Loucy (cell line): ENCODE data around the gene KRTAP10-9.

Experiments
- H2AFZ ChIP-seq: fragments of 200-600 bp; sonication (generic); 2 replicates; pipeline ENCODE4 v1.6.0; 2016; ENCODE audit warnings: antibody characterized with exemption, mild to moderate bottlenecking, low read length, moderate library complexity
- H3F3A ChIP-seq: fragments of 200-600 bp; 2 replicates; pipeline ENCODE4 v1.6.0; 2016; ENCODE audit warnings: antibody characterized with exemption, low read depth, mild to moderate bottlenecking
- H3K27me3 ChIP-seq: fragments of 200-600 bp; sonication (generic); 2 replicates; pipeline ENCODE4 v1.6.1; 2014; ENCODE audit warnings: low read length, mild to moderate bottlenecking; ENCODE audit not compliant: insufficient read depth, poor library complexity, severe bottlenecking
- H3K36me3 ChIP-seq: fragments of 200-600 bp; sonication (generic); 2 replicates; pipeline ENCODE4 v1.6.1; 2016; ENCODE audit warnings: low read length; ENCODE audit not compliant: insufficient read depth
- H3K4me1 ChIP-seq: fragments of 200-600 bp; sonication (generic); 2 replicates; pipeline ENCODE4 v1.5.1; 2014; ENCODE audit warnings: low read length, mild to moderate bottlenecking; ENCODE audit not compliant: insufficient read depth, poor library complexity, severe bottlenecking
- H3K4me2 ChIP-seq: fragments of 200-600 bp; sonication (generic); 2 replicates; pipeline ENCODE4 v1.6.0; 2014; ENCODE audit warnings: antibody characterized with exemption, low read length, low read depth, mild to moderate bottlenecking; ENCODE audit not compliant: poor library complexity, severe bottlenecking
- H3K4me3 ChIP-seq: fragments of 200-600 bp; sonication (generic); 2 replicates; pipeline ENCODE4 v1.5.1; 2014; ENCODE audit warnings: low read length, mild to moderate bottlenecking, mixed read lengths; ENCODE audit not compliant: poor library complexity, severe bottlenecking
- H3K79me2 ChIP-seq: fragments of 200-600 bp; sonication (generic); 2 replicates; pipeline ENCODE4 v1.6.1; 2014; ENCODE audit warnings: low read length; ENCODE audit not compliant: insufficient read depth
- H3K9ac ChIP-seq: fragments of 200-600 bp; sonication (generic); 2 replicates; pipeline ENCODE4 v1.6.0; 2014; ENCODE audit warnings: mild to moderate bottlenecking, low read depth, low read length, moderate library complexity; ENCODE audit not compliant: poor library complexity, severe bottlenecking
- H3K9me2 ChIP-seq: fragments of 200-600 bp; sonication (generic); replicated peaks from 2 replicates; pipeline ENCODE4 v1.6.1; 2016; ENCODE audit warnings: low read depth, low read length, mixed read lengths
- H3K9me3 ChIP-seq: fragments of 200-600 bp; sonication (generic); 2 replicates; pipeline ENCODE4 v1.6.1; 2014; ENCODE audit warnings: mild to moderate bottlenecking, antibody characterized with exemption, low read length, low read depth; ENCODE audit not compliant: insufficient read depth
- H4K20me1 ChIP-seq: fragments of 200-600 bp; sonication (generic); 2 replicates; pipeline ENCODE4 v1.6.0; 2014; ENCODE audit warnings: antibody characterized with exemption, low read length, mild to moderate bottlenecking; ENCODE audit not compliant: insufficient read depth, poor library complexity, severe bottlenecking
- CTCF ChIP-seq: fragments of 200-600 bp; sonication (generic); conservative IDR thresholded peaks from 2 replicates; pipeline ENCODE4 v1.5.1; 2014; ENCODE audit warnings: mild to moderate bottlenecking, antibody characterized with exemption, low read length
- EZH2phosphoT487 ChIP-seq: fragments of 200-600 bp; IDR thresholded peaks from 2 replicates; pipeline ENCODE4 v1.6.1; 2018; ENCODE audit warnings: antibody characterized with exemption, mild to moderate bottlenecking, moderate library complexity, borderline replicate concordance

KRTAP10-9 gene

DNA sequence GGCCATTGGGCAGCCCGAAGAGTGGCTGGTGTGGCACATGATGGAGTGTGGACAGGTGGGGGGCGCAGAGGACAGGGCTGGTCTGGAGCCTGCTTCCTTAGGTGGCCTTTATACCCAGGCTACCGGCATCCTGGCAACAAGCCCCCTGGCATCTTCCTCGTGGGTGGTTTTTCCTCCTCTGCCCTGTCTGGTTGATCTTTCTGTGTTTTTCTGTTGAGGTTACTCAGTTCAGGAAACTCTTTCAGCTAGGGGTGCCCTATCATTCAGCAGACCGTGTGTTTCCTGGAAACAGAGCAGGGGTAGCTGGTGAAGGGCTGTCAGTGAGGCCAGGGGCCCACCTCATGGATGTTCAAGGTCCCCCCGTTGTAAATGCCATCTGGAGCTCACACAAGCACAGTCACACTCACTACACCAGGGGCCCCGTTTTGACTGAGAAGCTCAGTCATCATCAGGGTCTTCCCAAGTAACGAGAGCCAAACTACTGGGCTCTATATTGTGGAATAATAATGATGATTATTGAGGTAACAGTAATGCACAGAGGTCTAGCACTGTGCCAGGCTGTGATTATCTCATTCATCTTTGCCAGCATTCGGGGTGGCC lies 27.8 kb downstream of the KRTAP10-9 start, which contains the start of gene KRTAP12-4:
TSS of gene KRTAP12-4 (minus strand) at position 84 of the 600 bp plus-strand sequence. CDS start at position 39, 45 bp downstream.
- H3F3A ChIP-seq = no peaks in the 10 kb centered on the region
- H3K4me1 ChIP-seq = no peaks in the 10 kb centered on the region
- no peaks in the 10 kb centered on the region for H3K36me3 ChIP-seq
- H3K27me3 ChIP-seq = no peaks in the 10 kb centered on the region
- H3K4me2 ChIP-seq = no peak within 1 kb of the TSS
- H3K4me3 ChIP-seq = no peak within 1 kb of the TSS
- H3K9ac ChIP-seq = no peak within 1 kb of the TSS
- H3K9me2 ChIP-seq = no peaks in the 10 kb centered on the region
- no peak within 1 kb of the TSS for H2AFZ ChIP-seq
- H3K9me3 ChIP-seq = peaks cover 5% of the 10 kb centered on the region; the same call in 1 of the 2 replicates
- TF ChIP-seq CTCF = no peak
- TF ChIP-seq EZH2phosphoT487 = no peak
- no peaks in the 10 kb centered on the region for H3K79me2 ChIP-seq
- H4K20me1 ChIP-seq = no peaks in the 10 kb centered on the region

- H4K20me1 ChIP-seq = no peaks in the 10 kb centered on the region
- H3K79me2 ChIP-seq = no peaks in the 10 kb centered on the region
- no peak overlapping the region for H2AFZ ChIP-seq
- H3K9ac ChIP-seq = no peak overlapping the region
- H3K36me3 ChIP-seq = no peaks in the 10 kb centered on the region
- H3K4me1 ChIP-seq = no peaks in the 10 kb centered on the region
- TF ChIP-seq EZH2phosphoT487 = no peak
- TF ChIP-seq CTCF = no peak
- H3K4me2 ChIP-seq = no peak overlapping the region
- peaks cover 5% of the 10 kb centered on the region; the same call in 1 of the 2 replicates for H3K9me3 ChIP-seq
- H3K4me3 ChIP-seq = no peak overlapping the region
- H3K9me2 ChIP-seq = no peaks in the 10 kb centered on the region
- H3F3A ChIP-seq = no peaks in the 10 kb centered on the region
- no peaks in the 10 kb centered on the region for H3K27me3 ChIP-seq
These were observed 30.0 kb downstream of the KRTAP10-9 start for GRCh38 chr21:44656868-44657267.

GRCh38 chr21:44657635-44658540 lies 31.0 kb downstream of the KRTAP10-9 start, which contains the start of gene KRTAP12-3:
KRTAP12-3 (plus strand) TSS chr21:44657932; CDS start chr21:44657980, 48 bp downstream.
- H3K4me2 ChIP-seq = no peak within 1 kb of the TSS
- H3K4me3 ChIP-seq = no peak within 1 kb of the TSS
- H3K9ac ChIP-seq = no peak within 1 kb of the TSS
- no peaks in the 10 kb centered on the region for H3K4me1 ChIP-seq
- no peaks in the 10 kb centered on the region for H3K27me3 ChIP-seq
- no peaks in the 10 kb centered on the region for H3F3A ChIP-seq
- no peaks in the 10 kb centered on the region for H3K36me3 ChIP-seq
- no peaks in the 10 kb centered on the region for H3K9me2 ChIP-seq
- H4K20me1 ChIP-seq = no peaks in the 10 kb centered on the region
- no peaks in the 10 kb centered on the region for H3K79me2 ChIP-seq
- no peak within 1 kb of the TSS for H2AFZ ChIP-seq
- H3K9me3 ChIP-seq = peaks cover 5% of the 10 kb centered on the region; the same call in 1 of the 2 replicates
- no peak for TF ChIP-seq CTCF
- no peak for TF ChIP-seq EZH2phosphoT487
